ENCODE results near the gene CHRNB1. TPM values are rescaled to one million over a fixed set of nuclear protein-coding genes. Genes with fewer than 3 reads are reported as not detected.

CHRNB1 gene
- total and polyA plus RNA-seq, 2 of the 8 experiments (the other 6 are each of a cell fraction or from before 2014, with no cell fraction given) = 14.1 to 28.2 TPM

- TF ChIP-seq SUZ12 (IDR thresholded peaks at IDR 0.05; ENCODE audit: low read length) (no peak), EGR1 (IDR thresholded peaks at IDR 0.05; ENCODE audit: borderline replicate concordance, low read depth, low read length) (no peak), BACH1 (IDR thresholded peaks at IDR 0.05; ENCODE audit: low read length) (no peak)
Measured at GRCh38 chr17:7417056-7417655, 27.7 kb upstream of the CHRNB1 start (continued).
